ENCODE data around the gene COL4A4.
"Not testable (repeated sequence)": the region's sequence is repeated elsewhere in the genome, so short reads cannot be mapped to it uniquely, and the experiment has no call there.

The COL4A4 gene

DNA sequence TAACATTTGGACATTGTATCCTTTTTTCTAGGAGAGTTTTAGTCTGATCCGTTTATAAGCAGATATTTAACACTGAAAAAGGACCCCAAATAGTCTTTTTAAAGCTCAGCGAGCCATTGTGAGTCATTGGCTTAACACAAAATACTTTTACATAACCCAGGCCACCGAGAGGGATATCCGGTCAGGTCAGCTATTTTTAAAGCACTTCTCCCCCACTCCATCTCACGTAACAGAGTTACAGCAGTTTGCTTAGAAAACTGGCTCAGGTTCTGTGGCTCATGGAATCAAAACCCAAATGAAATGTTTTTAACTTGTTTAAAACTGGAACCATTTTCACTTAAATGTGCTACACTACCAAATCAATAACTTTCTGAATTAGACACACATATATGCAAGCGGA lies 24.3 kb upstream of the COL4A4 start:
- Histone ChIP-seq H3K27ac (no peak overlapping the region), H3K9ac (no peak overlapping the region), H3K4me1 (peaks cover 35% of the 10 kb centered on the region), H3K27me3 (no peaks in the 10 kb centered on the region), H3K36me3 (no peaks in the 10 kb centered on the region), H4K20me1 (no peaks in the 10 kb centered on the region), H3K4me3 (no peak overlapping the region), H3K4me2 (peak overlapping the region; percentile 51), H3K9me3 (peaks cover 4% of the 10 kb centered on the region; the same call in 1 of the 2 replicates)
- no peak for TF ChIP-seq Cebpa-rat (IDR thresholded peaks at IDR 0.05)

- Histone ChIP-seq H3K27me3 (no peaks in the 10 kb centered on the region), H3K9ac (no peak overlapping the region), H4K20me1 (no peaks in the 10 kb centered on the region), H3K9me3 (peaks cover 4% of the 10 kb centered on the region; the same call in 1 of the 2 replicates), H3K4me2 (peak overlapping the region; percentile 51), H3K4me1 (peaks cover 35% of the 10 kb centered on the region), H3K27ac (no peak overlapping the region), H3K36me3 (no peaks in the 10 kb centered on the region), H3K4me3 (no peak overlapping the region)
- no peak for TF ChIP-seq Cebpa-rat (IDR thresholded peaks at IDR 0.05)
Observed at GRCh38 chr2:227186751-227187150, 22.7 kb upstream of the COL4A4 start.

DNA sequence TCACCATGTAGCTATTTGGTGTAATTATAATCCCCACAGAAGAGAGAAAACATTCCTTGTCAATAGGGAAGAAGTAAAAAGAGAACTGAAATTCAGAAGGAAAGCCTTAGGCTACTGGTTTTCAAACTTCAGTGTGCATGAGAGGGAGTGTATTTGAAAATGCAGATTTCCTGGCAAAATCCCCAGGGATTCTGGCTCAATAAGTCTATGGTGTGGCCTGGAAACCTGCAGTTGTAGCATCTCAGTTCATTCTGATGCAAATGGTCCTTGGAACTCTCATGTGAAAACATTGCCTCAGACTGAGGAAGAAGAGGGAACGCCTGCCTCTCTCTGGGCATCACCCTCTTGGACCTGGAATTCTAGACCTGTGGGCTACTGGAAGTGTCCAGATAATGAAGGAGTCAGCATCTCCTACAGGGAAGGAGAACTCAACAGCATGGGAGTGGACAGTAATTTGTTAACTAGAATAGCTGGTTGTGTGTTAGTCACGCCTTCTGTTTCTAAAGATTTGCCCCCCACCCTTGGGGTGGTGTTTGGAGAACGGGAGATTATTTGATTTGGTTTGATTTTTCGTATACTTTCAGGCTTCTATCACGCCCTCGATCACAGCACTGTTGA lies 21.7 kb upstream of the COL4A4 start:
- Histone ChIP-seq H3K27ac (no peak overlapping the region), H3K4me2 (no peak overlapping the region), H3K9me3 (peaks cover 4% of the 10 kb centered on the region; the same call in 1 of the 2 replicates), H3K27me3 (no peaks in the 10 kb centered on the region), H3K4me1 (peaks cover 35% of the 10 kb centered on the region), H4K20me1 (no peaks in the 10 kb centered on the region), H3K36me3 (no peaks in the 10 kb centered on the region), H3K9ac (no peak overlapping the region), H3K4me3 (no peak overlapping the region)
- no peak for TF ChIP-seq Cebpa-rat (IDR thresholded peaks at IDR 0.05)

DNA sequence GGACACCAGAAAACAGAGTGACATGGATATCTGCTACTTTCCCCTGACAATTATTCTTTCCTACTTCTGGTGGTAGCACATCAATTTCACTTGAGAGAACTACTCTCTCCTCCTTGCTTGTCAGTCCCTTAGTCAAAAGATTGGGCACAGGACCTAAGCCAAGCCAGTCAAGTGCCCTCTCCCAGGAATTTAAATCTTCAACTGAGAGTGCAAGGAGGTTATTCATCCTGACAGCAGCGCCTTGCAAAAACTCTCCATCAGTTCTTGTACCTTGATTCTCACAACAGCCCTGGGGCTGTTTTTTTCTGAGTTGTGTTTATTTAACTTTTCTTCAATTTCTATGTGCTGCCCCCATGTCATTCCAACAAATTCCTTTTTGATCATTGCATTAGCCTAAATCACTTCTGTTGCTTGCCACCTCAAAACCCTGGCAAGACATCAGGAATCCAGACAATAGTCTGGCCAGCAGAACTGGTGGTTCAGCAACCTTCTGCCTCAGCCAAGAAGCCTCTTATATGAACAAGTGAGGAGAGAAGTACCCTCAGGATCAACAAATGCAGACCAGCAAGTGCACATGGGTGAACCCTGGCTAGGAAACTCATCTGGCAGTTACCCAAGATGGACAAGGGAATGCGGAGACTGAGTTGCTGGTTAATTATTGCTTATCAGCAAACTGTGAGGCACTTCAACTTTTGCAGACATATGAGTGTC lies 19.8 kb upstream of the COL4A4 start:
- Histone ChIP-seq H3K9me3 (peaks cover 4% of the 10 kb centered on the region; the same call in 1 of the 2 replicates), H3K27ac (no peak overlapping the region), H3K4me1 (peaks cover 29% of the 10 kb centered on the region), H3K9ac (no peak overlapping the region), H3K4me2 (no peak overlapping the region), H3K27me3 (no peaks in the 10 kb centered on the region), H3K4me3 (no peak overlapping the region), H3K36me3 (no peaks in the 10 kb centered on the region), H4K20me1 (no peaks in the 10 kb centered on the region)
- TF ChIP-seq Cebpa-rat (IDR thresholded peaks at IDR 0.05): no peak

DNA sequence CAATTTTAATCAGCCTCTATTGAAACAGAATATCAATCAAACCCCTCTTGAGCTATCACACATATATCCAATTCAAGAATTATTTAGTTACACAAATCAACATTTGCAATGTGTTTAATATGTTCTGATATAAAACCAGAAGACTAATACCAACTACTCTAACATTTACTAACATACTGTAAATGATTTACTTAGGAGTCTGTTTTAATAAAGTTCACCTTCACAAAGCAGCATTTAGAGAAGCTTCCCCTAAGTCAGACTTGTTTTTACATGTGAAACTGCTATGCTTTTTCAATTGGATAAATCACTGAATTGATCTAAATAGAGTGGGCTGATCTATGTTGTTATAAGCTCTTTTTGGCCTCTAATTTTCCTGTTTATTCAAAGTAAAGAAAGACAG lies 18.8 kb upstream of the COL4A4 start:
- Histone ChIP-seq H3K27me3 (no peaks in the 10 kb centered on the region), H3K9ac (no peak overlapping the region), H3K27ac (no peak overlapping the region), H3K9me3 (peaks cover 4% of the 10 kb centered on the region; the same call in 1 of the 2 replicates), H4K20me1 (no peaks in the 10 kb centered on the region), H3K4me1 (peaks cover 19% of the 10 kb centered on the region), H3K4me2 (no peak overlapping the region), H3K4me3 (no peak overlapping the region), H3K36me3 (no peaks in the 10 kb centered on the region)
- TF ChIP-seq Cebpa-rat (IDR thresholded peaks at IDR 0.05): no peak

DNA sequence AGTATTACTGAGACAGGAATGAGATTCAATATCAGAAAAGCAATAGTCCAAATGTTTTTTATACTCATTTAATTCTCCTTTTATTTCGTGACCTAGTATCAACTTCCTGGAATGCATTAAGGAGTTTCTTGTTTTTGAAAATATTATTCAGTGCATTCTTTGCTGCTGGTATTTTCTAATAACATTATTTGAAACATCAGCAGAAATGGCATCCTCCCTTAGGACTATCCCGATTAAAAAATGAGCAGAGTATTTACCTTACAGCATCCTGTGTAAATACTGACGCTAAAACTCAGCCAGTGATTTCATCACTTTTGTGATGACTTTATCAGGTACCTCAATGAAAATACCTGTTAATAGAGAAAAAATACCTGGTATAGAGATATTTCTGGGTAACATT lies 16.8 kb upstream of the COL4A4 start:
- H3K4me2 ChIP-seq: no peak overlapping the region
- no peaks in the 10 kb centered on the region for H3K9me3 ChIP-seq
- no peak for TF ChIP-seq Cebpa-rat (IDR thresholded peaks at IDR 0.05)
- no peaks in the 10 kb centered on the region for H3K4me1 ChIP-seq
- H3K36me3 ChIP-seq: no peaks in the 10 kb centered on the region
- no peak overlapping the region for H3K9ac ChIP-seq
- no peaks in the 10 kb centered on the region for H4K20me1 ChIP-seq
- H3K27me3 ChIP-seq: no peaks in the 10 kb centered on the region
- H3K4me3 ChIP-seq: no peak overlapping the region
- no peak overlapping the region for H3K27ac ChIP-seq

DNA sequence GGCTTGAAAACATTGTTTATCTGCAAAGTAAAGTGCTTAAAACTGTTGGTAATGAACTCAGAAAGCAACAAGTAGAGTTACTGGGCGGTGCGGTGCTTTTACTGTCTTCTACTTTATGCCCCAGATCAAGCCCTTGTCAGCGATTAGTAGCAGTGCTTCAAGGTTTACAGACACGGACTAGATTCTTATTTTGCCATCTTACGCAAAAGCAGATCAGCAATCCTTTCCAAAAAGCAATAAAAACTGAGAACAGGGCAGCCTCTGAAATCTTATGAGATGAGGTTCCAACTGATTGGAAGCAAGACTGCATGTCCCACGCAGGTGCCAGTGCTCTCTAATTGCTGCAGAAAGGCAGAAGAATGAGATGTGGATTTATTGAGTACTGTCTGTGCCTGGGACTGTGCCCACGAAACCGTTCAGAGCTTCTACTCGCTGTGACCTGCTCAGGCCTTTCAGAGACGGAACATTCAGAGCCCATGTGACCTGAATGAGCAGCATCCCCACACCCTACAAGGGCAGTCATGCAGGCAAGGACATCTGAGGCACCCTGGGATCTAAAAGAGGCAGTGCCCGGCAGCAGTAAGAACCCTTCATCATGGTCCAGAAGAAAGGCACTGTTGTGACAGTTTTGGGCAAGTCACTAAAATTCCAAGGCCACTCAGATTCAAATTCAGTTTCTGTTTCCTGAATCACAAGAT lies 16.1 kb upstream of the COL4A4 start:
- Histone ChIP-seq H3K4me2 (no peak overlapping the region), H3K4me1 (no peaks in the 10 kb centered on the region), H4K20me1 (no peaks in the 10 kb centered on the region), H3K9ac (no peak overlapping the region), H3K9me3 (no peaks in the 10 kb centered on the region), H3K36me3 (no peaks in the 10 kb centered on the region), H3K27me3 (no peaks in the 10 kb centered on the region), H3K4me3 (no peak overlapping the region), H3K27ac (no peak overlapping the region)
- no peak for TF ChIP-seq Cebpa-rat (IDR thresholded peaks at IDR 0.05)

DNA sequence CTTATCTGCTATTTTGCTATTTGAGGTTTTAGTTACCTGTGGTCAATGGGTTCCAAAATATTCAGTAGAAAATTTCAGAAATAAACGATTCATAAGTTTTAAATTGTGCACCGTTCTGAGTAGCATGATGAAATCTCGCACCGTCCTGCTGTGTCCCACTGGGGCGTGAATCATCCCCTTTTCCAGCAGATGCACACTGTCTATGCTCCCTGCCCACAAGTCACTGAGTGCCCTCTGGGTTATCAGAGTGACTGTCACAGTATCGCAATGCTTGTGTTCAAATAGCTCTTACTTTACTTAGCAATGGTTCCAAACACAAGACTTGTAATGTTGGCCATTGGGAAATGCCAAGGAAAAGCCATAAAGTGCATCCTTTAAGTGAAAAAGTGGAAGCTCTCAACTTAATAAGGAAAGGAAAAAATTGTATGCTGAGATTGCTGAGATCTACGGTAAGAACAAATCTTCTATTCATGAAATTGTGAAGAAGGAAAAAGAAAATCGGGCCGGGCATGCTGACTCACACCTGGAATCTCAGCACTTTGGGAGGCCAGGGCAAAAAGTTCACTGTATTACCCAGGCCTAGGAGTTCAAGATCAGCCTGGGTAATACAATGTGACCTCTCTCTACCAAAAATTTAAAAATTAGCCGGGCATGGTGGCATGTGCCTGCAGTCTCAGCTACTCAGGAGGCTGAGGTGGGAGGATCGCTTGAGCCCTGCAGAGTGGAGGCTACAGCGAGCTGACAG lies 13.8 kb upstream of the COL4A4 start:
- no peaks in the 10 kb centered on the region for H4K20me1 ChIP-seq
- no peaks in the 10 kb centered on the region for H3K27me3 ChIP-seq
- no peaks in the 10 kb centered on the region for H3K36me3 ChIP-seq
- no peak overlapping the region for H3K4me3 ChIP-seq
- H3K4me1 ChIP-seq: no peaks in the 10 kb centered on the region
- no peak overlapping the region for H3K27ac ChIP-seq
- TF ChIP-seq Cebpa-rat (IDR thresholded peaks at IDR 0.05): no peak
- no peak overlapping the region for H3K4me2 ChIP-seq
- H3K9ac ChIP-seq: no peak overlapping the region
- no peaks in the 10 kb centered on the region for H3K9me3 ChIP-seq

GRCh38 chr2:227171779-227172178 lies 7.8 kb upstream of the COL4A4 start:
- not testable (repeated sequence) for H3K4me3 ChIP-seq, H3K27me3 ChIP-seq, H3K4me1 ChIP-seq, H3K9me3 ChIP-seq, H3K27ac ChIP-seq, H3K36me3 ChIP-seq, H3K4me2 ChIP-seq, H4K20me1 ChIP-seq, H3K9ac ChIP-seq

Measured in BLaER1 (cell line).